ENCODE measurements around the gene PNN.
"Not testable (repeated sequence)": the region's sequence is repeated elsewhere in the genome, so short reads cannot be mapped to it uniquely, and the experiment has no call there.

PNN gene

DNA sequence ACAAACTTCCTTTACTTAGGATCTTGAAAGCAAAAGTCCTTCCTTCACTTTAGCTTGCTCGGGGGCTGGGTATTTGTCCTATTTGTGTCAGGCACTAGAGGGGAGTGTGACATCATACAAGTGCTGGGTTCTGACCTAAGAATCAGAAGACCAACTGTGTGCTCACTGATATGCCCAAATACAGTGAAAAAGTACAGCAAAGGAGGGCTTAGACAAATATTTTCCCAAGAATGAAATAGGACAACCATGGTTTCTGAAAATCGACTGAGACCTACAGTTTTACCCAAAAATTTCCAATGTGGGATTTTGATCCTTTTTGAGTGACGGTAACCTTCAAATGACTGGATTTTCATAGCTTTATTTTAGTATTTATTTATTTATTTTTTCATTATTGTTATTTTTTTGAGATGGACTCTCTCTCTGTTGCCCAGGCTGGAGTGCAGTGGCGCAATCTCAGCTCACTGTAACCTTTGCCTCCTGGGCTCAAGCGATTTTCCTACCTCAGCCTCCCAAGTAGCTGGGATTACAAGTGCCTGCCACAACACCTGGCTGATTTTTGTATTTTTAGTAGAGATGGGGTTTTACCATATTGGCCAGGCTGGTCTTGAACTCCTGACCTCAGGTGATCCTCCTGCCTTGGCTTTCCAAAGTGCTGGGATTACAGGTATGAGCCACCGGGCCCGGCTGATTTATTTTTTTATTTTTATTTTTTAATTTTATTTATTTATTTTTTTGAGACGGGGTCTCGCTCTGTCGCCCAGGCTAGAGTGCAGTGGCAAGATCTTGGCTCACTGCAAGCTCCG lies 56.9 kb downstream of the PNN start:
- not testable (repeated sequence) for DNase-seq

Measured in DMS 273 treated with DMSO at 0.1 percent for 48 hours (cell line).